Stimulated activated memory B cell treated with anti-CD40 and anti-IgM and Interleukin-4, amounts not matched to agents 10 μg/mL and 1 μg/mL and 100 μg/mL, for 72 hours (primary cell): ENCODE data around the gene PHF13.
A peak's percentile ranks its signal among the peaks of the same experiment; 100 is the strongest.

Source experiments
- ATAC-seq: fragments of 150-1000 bp; cut with Tn5 transposase; 2 replicates; pipeline ENCODE4 v1.10.0; 2021
- H3K27ac Mint-ChIP-seq: one replicate; pipeline ENCODE4 v1.8.0; 2022; ENCODE audit warnings: mild to moderate bottlenecking, mixed read lengths
- H3K27me3 Mint-ChIP-seq: one replicate; pipeline ENCODE4 v1.8.0; 2022; ENCODE audit warnings: mixed read lengths
- H3K36me3 Mint-ChIP-seq: one replicate; pipeline ENCODE4 v1.8.0; 2022; ENCODE audit warnings: mixed read lengths
- H3K4me1 Mint-ChIP-seq: one replicate; pipeline ENCODE4 v1.8.0; 2022; ENCODE audit warnings: mixed read lengths
- H3K4me3 Mint-ChIP-seq: one replicate; pipeline ENCODE4 v1.8.0; 2022; ENCODE audit warnings: mild to moderate bottlenecking, moderate library complexity, mixed read lengths
- H3K9me3 Mint-ChIP-seq: one replicate; pipeline ENCODE4 v1.8.0; 2022; ENCODE audit warnings: mixed read lengths

The PHF13 gene

DNA sequence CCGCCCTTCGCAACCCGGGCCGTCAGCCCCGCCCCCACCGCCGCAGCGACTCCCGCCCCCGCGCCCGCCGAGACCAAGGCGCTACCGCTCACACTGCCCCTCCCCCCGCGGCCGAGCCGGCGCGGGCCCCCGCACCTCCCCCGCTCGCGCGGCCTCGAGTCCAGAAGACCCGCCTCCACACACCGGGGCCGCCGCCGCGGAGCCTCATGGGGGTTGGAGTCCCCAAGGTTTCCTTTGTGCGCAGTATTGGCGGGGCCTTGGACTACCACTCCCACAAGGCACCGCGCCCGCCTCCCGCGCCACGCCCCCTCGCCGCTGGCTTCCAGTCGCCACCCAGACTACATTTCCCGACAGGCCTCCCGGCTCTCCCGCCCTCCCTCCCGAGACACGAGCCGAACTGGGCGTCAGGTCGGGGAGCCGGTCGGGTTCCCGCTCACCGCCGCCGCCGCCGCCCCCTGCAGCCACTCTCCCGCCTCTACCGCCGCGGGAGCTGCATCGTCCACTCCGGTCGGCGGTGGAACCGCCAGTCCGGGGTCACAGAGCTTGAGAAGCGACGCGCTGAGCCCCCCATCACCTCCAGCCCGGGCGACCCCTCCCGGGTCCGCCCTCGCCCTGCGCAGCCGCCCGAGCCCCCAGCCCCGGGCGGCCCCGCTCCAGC, at the start of gene PHF13:
PHF13 (plus strand) TSS at position 371 of the 658 bp plus-strand sequence. CDS start 336 bp downstream, outside the sequence.
- ATAC-seq: peak; percentile 97
- Mint-ChIP-seq H3K36me3 (no peaks in the 10 kb centered on the region), H3K27ac (peak within 1 kb of the TSS; percentile 35), H3K4me1 (peaks cover 16% of the 10 kb centered on the region), H3K9me3 (no peaks in the 10 kb centered on the region), H3K27me3 (no peaks in the 10 kb centered on the region), H3K4me3 (peak within 1 kb of the TSS; percentile 79)

DNA sequence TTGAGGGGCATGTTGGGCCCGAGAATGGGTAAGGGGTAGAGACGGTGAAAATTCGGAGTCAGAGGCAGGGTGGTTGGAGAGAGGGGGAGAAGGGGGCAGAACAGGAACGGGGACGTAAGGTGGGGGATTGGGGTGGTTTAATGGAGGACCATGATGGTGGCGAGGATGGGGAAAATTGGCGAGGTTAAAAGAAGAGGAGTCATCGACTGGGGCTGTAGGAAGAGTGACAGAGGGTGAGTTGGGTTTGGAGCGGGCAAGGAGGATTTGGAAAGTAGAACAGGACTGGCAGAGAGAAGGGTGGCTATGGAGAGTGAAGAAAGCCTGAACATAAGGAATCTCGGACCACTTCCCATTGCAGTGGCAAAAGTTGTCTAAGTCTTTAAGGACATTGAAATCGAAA, 44.5 kb upstream of the PHF13 start:
- Mint-ChIP-seq H3K9me3 (peaks cover 5% of the 10 kb centered on the region), H3K27ac (no peak overlapping the region), H3K4me3 (no peak overlapping the region), H3K27me3 (peaks cover 15% of the 10 kb centered on the region), H3K4me1 (peaks cover 6% of the 10 kb centered on the region), H3K36me3 (no peaks in the 10 kb centered on the region)
- no peak for ATAC-seq

DNA sequence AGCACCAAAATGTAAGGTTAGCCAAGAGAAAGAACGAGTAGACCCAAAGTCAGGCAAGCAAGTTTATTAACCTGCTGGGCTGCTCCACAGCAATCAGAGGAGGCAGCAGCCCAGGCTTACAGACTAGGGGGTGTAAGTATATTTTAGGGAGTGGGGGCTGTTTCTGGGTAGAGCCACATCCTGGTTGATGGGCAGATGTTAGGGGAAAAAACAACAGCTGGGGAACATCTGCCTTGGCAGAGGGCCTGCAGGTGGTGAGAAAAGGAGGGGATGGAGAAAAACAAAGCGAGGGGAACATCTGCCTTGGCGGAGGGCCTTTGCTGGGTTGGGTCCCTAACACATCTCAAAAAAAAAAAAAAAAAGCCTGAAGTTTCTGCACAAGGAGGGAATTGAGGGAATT, 43.4 kb upstream of the PHF13 start:
- H3K27ac Mint-ChIP-seq: no peak overlapping the region
- H3K36me3 Mint-ChIP-seq: no peaks in the 10 kb centered on the region
- H3K4me3 Mint-ChIP-seq: no peak overlapping the region
- H3K4me1 Mint-ChIP-seq: peaks cover 6% of the 10 kb centered on the region
- ATAC-seq: no peak
- H3K27me3 Mint-ChIP-seq: peaks cover 15% of the 10 kb centered on the region
- peaks cover 5% of the 10 kb centered on the region for H3K9me3 Mint-ChIP-seq

DNA sequence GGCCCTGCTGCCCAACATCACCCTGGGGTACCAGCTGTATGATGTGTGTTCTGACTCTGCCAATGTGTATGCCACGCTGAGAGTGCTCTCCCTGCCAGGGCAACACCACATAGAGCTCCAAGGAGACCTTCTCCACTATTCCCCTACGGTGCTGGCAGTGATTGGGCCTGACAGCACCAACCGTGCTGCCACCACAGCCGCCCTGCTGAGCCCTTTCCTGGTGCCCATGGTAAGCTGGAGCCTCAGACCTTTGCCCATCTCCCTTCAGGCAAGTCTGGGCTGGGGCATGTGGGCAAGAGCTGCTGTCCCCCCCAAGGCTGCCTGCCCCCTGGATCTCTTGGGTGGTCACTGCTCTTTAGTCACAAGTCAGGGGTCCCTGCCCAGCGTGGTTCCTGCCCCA, 42.5 kb upstream of the PHF13 start:
- no peak for ATAC-seq
- Mint-ChIP-seq H3K4me3 (no peak overlapping the region), H3K36me3 (no peaks in the 10 kb centered on the region), H3K27me3 (peaks cover 15% of the 10 kb centered on the region), H3K9me3 (peaks cover 5% of the 10 kb centered on the region), H3K27ac (no peak overlapping the region), H3K4me1 (peaks cover 6% of the 10 kb centered on the region)

DNA sequence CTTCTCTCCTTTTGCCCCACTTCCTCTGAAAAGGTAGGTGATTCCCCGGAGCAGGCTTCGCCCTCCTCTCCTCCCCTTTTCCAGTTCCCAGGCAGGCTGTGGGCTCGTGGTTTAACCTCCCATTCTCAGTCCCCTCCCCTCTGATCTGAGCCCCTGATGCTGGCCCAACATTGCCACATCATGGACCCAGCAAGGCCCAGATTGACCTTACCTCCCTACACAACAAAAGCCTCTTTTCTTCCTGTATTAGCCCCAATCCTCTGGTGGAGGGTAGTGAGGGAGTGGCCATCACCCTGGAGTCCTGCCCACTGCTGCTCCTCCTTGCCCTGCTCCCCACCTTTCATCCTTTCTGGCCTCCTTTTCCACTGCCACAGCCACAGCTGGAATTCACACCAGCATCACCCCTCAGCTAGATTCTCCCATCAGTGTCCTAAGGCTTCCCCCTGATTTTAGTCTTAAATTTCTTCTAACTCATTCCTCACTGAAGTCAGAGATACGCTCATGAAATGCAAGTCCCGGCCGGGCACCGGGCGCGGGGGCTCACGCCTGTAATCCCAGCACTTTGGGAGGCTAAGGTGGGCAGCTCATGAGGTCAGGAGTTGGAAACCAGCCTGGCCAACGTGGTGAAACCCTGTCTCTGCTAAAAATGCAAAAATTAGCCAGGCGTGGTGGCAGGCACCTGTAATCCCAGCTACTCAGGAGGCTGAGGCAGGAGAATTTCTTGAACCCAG, 40.7 kb upstream of the PHF13 start:
- peaks cover 6% of the 10 kb centered on the region for H3K4me1 Mint-ChIP-seq
- no peak for ATAC-seq
- H3K27me3 Mint-ChIP-seq: peaks cover 15% of the 10 kb centered on the region
- H3K27ac Mint-ChIP-seq: no peak overlapping the region
- H3K9me3 Mint-ChIP-seq: peaks cover 5% of the 10 kb centered on the region
- H3K4me3 Mint-ChIP-seq: no peak overlapping the region
- no peaks in the 10 kb centered on the region for H3K36me3 Mint-ChIP-seq

DNA sequence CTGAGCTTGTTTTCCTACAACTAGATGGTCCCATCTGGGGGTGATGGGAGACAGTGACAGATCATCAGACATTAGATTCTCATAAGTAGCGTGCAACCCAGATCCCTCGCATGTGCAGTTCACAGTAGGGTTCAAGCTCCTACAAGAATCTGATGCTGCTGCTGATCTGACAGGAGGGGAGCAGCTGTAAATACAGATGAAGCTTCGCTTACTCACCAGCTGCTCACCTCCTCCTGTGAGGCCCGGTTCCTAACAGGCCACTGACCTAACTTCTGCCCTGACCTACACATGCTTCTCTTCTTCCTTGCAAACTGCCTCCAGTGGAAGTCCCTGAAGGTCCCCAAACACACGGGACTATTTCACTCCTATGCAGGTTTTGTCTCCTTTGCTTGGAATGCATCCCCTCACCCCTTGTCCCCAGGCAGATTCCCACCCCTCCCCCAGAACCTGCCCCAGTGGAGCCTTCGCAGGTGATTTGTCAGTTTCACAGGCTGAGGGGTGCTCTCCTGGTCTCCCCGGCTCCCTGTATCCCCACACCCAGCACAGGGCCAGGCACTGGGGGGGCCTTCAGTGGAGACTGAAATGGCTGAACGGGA, 39.4 kb upstream of the PHF13 start:
- no peak overlapping the region for H3K27ac Mint-ChIP-seq
- H3K4me3 Mint-ChIP-seq: no peak overlapping the region
- H3K36me3 Mint-ChIP-seq: no peaks in the 10 kb centered on the region
- peaks cover 15% of the 10 kb centered on the region for H3K27me3 Mint-ChIP-seq
- H3K4me1 Mint-ChIP-seq: peaks cover 10% of the 10 kb centered on the region
- ATAC-seq: no peak
- H3K9me3 Mint-ChIP-seq: peaks cover 5% of the 10 kb centered on the region

DNA sequence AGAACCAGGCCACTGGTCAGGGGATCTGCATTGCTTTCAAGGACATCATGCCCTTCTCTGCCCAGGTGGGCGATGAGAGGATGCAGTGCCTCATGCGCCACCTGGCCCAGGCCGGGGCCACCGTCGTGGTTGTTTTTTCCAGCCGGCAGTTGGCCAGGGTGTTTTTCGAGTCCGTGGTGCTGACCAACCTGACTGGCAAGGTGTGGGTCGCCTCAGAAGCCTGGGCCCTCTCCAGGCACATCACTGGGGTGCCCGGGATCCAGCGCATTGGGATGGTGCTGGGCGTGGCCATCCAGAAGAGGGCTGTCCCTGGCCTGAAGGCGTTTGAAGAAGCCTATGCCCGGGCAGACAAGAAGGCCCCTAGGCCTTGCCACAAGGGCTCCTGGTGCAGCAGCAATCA, 38.7 kb upstream of the PHF13 start:
- no peak overlapping the region for H3K27ac Mint-ChIP-seq
- ATAC-seq: no peak
- H3K36me3 Mint-ChIP-seq: no peaks in the 10 kb centered on the region
- H3K27me3 Mint-ChIP-seq: peaks cover 15% of the 10 kb centered on the region
- peaks cover 5% of the 10 kb centered on the region for H3K9me3 Mint-ChIP-seq
- no peak overlapping the region for H3K4me3 Mint-ChIP-seq
- peaks cover 16% of the 10 kb centered on the region for H3K4me1 Mint-ChIP-seq

DNA sequence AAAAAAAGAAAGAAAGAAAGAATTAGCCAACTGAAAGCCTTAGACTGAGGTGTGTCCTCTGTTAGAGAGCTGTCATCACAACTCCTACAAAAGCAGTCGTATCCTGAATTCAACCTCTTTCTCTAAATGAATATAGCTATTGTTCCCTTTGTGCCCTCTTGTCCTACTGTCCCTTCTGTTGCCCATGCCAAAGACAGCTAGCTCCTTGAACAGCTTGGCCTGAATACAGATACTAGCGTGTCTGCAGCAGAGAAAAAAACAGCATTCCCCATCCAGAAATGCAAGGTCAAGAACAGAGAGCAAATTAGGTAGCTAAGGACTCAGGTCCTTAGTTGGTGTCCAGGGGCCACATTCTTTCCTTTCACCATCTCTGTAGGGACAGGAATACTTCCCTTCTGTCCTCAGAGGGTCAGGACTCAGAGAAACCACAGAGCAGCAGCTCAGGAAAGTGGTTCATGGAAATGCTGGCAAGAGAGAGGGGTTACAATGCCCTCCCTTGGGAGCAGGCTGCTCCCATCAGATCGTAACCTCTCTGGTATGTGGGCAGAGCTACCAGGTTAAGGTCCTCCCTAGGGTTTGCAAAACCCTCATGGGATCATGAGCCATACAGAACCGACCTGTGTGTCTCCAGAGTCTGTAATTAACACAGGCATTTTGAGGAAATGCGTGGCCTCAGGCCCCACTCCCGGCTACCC, 35.6 kb upstream of the PHF13 start:
- Mint-ChIP-seq H3K9me3 (no peaks in the 10 kb centered on the region), H3K4me1 (peaks cover 37% of the 10 kb centered on the region), H3K4me3 (no peak overlapping the region), H3K36me3 (no peaks in the 10 kb centered on the region), H3K27ac (peak overlapping the region; percentile 99), H3K27me3 (peaks cover 2% of the 10 kb centered on the region)
- ATAC-seq: no peak

DNA sequence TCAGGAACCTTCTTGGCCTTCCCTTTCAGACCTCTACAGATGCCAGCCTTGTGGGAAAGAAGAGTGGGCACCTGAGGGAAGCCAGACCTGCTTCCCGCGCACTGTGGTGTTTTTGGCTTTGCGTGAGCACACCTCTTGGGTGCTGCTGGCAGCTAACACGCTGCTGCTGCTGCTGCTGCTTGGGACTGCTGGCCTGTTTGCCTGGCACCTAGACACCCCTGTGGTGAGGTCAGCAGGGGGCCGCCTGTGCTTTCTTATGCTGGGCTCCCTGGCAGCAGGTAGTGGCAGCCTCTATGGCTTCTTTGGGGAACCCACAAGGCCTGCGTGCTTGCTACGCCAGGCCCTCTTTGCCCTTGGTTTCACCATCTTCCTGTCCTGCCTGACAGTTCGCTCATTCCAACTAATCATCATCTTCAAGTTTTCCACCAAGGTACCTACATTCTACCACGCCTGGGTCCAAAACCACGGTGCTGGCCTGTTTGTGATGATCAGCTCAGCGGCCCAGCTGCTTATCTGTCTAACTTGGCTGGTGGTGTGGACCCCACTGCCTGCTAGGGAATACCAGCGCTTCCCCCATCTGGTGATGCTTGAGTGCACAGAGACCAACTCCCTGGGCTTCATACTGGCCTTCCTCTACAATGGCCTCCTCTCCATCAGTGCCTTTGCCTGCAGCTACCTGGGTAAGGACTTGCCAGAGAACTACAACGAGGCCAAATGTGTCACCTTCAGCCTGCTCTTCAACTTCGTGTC, 34.7 kb upstream of the PHF13 start:
- H3K27ac Mint-ChIP-seq: peak overlapping the region; percentile 99
- peak overlapping the region; percentile 99 for H3K4me3 Mint-ChIP-seq
- H3K27me3 Mint-ChIP-seq: no peaks in the 10 kb centered on the region
- peaks cover 38% of the 10 kb centered on the region for H3K4me1 Mint-ChIP-seq
- ATAC-seq: no peak
- H3K9me3 Mint-ChIP-seq: no peaks in the 10 kb centered on the region
- H3K36me3 Mint-ChIP-seq: no peaks in the 10 kb centered on the region

DNA sequence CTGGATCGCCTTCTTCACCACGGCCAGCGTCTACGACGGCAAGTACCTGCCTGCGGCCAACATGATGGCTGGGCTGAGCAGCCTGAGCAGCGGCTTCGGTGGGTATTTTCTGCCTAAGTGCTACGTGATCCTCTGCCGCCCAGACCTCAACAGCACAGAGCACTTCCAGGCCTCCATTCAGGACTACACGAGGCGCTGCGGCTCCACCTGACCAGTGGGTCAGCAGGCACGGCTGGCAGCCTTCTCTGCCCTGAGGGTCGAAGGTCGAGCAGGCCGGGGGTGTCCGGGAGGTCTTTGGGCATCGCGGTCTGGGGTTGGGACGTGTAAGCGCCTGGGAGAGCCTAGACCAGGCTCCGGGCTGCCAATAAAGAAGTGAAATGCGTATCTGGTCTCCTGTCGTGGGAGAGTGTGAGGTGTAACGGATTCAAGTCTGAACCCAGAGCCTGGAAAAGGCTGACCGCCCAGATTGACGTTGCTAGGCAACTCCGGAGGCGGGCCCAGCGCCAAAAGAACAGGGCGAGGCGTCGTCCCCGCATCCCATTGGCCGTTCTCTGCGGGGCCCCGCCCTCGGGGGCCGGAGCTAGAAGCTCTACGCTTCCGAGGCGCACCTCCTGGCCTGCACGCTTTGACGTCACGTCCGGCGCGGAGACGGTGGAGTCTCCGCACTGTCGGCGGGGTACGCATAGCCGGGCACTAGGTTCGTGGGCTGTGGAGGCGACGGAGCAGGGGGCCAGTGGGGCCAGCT, 34.0 kb upstream of the PHF13 start, which contains the start of gene ZBTB48:
ZBTB48 (plus strand) TSS at position 621 of the 745 bp plus-strand sequence. CDS start 616 bp downstream, outside the sequence.
- Mint-ChIP-seq H3K4me3 (peak within 1 kb of the TSS; percentile 99), H3K9me3 (no peaks in the 10 kb centered on the region), H3K36me3 (peaks cover 4% of the 10 kb centered on the region), H3K4me1 (peaks cover 41% of the 10 kb centered on the region), H3K27me3 (no peaks in the 10 kb centered on the region), H3K27ac (peak within 1 kb of the TSS; percentile 99)
- peak; percentile 99 for ATAC-seq

DNA sequence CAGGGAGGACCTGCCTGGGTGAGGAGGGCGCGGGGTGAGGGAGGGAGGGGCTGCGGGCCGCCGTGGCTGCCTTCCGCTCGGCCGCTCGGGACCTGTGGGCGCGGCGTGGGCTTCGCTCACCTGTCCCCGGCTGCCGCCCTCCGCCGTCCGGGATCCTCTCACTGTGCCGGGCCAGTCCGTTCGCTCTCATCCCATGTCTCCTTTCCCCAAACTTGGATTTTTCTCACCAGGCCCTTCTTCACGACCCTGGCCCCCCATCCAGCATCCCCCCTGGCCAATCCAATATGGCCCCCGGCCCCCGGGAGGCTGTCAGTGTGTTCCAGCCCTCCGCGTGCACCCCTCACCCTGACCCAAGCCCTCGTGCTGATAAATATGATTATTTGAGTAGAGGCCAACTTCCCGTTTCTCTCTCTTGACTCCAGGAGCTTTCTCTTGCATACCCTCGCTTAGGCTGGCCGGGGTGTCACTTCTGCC, 33.4 kb upstream of the PHF13 start:
- Mint-ChIP-seq H3K9me3 (no peaks in the 10 kb centered on the region), H3K4me1 (peaks cover 47% of the 10 kb centered on the region), H3K36me3 (peaks cover 7% of the 10 kb centered on the region), H3K4me3 (peak overlapping the region; percentile 99), H3K27ac (peak overlapping the region; percentile 99), H3K27me3 (no peaks in the 10 kb centered on the region)
- ATAC-seq: peak; percentile 50

DNA sequence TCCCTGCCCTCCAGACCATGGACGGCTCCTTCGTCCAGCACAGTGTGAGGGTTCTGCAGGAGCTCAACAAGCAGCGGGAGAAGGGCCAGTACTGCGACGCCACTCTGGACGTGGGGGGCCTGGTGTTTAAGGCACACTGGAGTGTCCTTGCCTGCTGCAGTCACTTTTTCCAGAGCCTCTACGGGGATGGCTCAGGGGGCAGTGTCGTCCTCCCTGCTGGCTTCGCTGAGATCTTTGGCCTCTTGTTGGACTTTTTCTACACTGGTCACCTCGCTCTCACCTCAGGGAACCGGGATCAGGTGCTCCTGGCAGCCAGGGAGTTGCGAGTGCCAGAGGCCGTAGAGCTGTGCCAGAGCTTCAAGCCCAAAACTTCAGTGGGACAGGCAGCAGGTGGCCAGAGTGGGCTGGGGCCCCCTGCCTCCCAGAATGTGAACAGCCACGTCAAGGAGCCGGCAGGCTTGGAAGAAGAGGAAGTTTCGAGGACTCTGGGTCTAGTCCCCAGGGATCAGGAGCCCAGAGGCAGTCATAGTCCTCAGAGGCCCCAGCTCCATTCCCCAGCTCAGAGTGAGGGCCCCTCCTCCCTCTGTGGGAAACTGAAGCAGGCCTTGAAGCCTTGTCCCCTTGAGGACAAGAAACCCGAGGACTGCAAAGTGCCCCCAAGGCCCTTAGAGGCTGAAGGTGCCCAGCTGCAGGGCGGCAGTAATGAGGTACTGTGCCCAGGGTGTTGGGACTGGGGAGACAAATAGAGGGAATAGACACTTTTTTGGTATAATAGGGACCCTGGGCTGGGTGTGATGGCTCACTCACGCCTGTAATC, 32.7 kb upstream of the PHF13 start:
- Mint-ChIP-seq H3K36me3 (peaks cover 7% of the 10 kb centered on the region), H3K4me1 (peaks cover 50% of the 10 kb centered on the region), H3K9me3 (no peaks in the 10 kb centered on the region), H3K4me3 (peak overlapping the region; percentile 99), H3K27me3 (no peaks in the 10 kb centered on the region), H3K27ac (peak overlapping the region; percentile 99)
- no peak for ATAC-seq

DNA sequence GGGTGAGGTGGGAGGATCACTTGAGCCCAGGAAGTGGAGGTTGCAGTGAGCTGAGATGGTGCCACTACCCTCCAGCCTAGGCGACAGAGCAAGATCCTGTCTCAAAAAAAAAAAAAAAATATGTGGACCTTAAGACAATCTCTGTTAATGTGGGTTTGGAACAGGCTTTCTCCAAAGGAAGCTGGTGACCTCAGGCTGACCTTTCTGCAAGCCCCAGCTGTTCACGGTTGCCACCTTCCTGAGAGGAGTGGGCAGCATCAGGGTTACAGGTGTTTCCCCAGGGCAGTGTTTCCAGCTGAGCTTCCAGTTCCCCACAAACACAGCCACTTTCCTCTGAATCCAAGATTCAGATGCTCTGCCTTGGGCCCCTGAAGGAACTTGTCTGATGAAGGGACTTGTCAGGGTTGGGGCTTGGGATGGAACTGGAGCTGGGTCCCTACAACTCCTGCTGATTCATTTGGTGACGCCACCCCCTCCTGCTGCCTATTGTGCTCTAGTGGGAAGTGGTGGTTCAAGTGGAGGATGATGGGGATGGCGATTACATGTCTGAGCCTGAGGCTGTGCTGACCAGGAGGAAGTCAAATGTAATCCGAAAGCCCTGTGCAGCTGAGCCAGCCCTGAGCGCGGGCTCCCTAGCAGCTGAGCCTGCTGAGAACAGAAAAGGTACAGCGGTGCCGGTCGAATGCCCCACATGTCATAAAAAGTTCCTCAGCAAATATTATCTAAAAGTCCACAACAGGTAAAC, 31.8 kb upstream of the PHF13 start:
- no peak for ATAC-seq
- Mint-ChIP-seq H3K27me3 (no peaks in the 10 kb centered on the region), H3K27ac (peak overlapping the region; percentile 99), H3K4me1 (peaks cover 52% of the 10 kb centered on the region), H3K4me3 (peak overlapping the region; percentile 99), H3K36me3 (peaks cover 7% of the 10 kb centered on the region), H3K9me3 (no peaks in the 10 kb centered on the region)
